Stomach smooth muscle (tissue), 2 donors: Measurements from ENCODE around the gene PCSK6.

Experiments used
- H3K27ac ChIP-seq: one replicate; pipeline ENCODE4 v1.7.0; 2013; ENCODE audit warnings: mild to moderate bottlenecking, low read length, inconsistent platforms
- H3K27me3 ChIP-seq, 2 donors: one replicate each; pipeline ENCODE4 v1.7.0; 2013; ENCODE audit warnings: low read length in 2 of 2; ENCODE audit not compliant: insufficient read depth in 2 of 2, control insufficient read depth in 1 of 2
- H3K36me3 ChIP-seq, 2 donors: one replicate each; pipeline ENCODE4 v1.7.0; 2013; ENCODE audit warnings: low read length in 2 of 2; ENCODE audit not compliant: control insufficient read depth in 2 of 2, insufficient read depth in 2 of 2
- H3K4me1 ChIP-seq: one replicate; pipeline ENCODE4 v1.7.0; 2013; ENCODE audit warnings: low read length; ENCODE audit not compliant: control insufficient read depth, insufficient read depth
- H3K4me3 ChIP-seq, 2 donors: one replicate each; pipeline ENCODE4 v1.7.0; 2013; ENCODE audit warnings: low read length in 2 of 2
- H3K9ac ChIP-seq, 2 donors: one replicate each; pipeline ENCODE4 v1.7.0; 2013; ENCODE audit warnings: low read length in 2 of 2, mild to moderate bottlenecking in 1 of 2
- H3K9me3 ChIP-seq, 2 donors: one replicate each; pipeline ENCODE4 v1.7.0; 2013; ENCODE audit warnings: low read length in 2 of 2; ENCODE audit not compliant: control insufficient read depth in 2 of 2
- donor health status: healthy.
- donor health status: Pancreatic carcinoma.

PCSK6 gene

GRCh38 chr15:101436526-101436925, 53.0 kb downstream of the PCSK6 start:
- H3K4me1 ChIP-seq = peaks cover 4% of the 10 kb centered on the region
- no peak overlapping the region for H3K9ac ChIP-seq
- no peak overlapping the region for H3K4me3 ChIP-seq
- H3K36me3 ChIP-seq = no peaks in the 10 kb centered on the region
- no peaks in the 10 kb centered on the region for H3K9me3 ChIP-seq
- no peak overlapping the region for H3K27ac ChIP-seq
- no peaks in the 10 kb centered on the region for H3K27me3 ChIP-seq

DNA sequence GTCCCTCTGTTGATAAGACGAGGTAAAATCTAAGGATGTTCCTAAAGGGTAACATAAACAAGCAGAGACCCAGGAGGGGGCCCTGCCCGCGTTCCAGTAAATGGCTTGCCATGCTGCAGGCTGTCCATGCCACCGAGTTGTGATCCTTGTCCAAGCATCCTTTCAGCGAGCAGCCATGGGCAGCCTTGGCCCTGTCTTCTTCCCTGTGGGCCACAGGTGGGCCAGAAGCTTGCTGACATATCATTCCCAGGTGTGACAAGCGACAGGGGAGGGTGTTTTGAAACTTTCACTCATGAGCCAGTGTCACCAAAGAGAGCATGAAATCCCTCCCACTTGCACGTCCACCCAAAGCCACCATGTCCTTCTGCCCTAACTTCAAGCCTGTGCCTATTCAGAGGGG, 53.7 kb downstream of the PCSK6 start:
- Histone ChIP-seq H3K4me3 (no peak overlapping the region), H3K9ac (no peak overlapping the region), H3K36me3 (peaks cover 0 to 2% of the 10 kb centered on the region in 2 donors), H3K27me3 (no peaks in the 10 kb centered on the region), H3K4me1 (no peaks in the 10 kb centered on the region), H3K9me3 (no peaks in the 10 kb centered on the region), H3K27ac (no peak overlapping the region)

DNA sequence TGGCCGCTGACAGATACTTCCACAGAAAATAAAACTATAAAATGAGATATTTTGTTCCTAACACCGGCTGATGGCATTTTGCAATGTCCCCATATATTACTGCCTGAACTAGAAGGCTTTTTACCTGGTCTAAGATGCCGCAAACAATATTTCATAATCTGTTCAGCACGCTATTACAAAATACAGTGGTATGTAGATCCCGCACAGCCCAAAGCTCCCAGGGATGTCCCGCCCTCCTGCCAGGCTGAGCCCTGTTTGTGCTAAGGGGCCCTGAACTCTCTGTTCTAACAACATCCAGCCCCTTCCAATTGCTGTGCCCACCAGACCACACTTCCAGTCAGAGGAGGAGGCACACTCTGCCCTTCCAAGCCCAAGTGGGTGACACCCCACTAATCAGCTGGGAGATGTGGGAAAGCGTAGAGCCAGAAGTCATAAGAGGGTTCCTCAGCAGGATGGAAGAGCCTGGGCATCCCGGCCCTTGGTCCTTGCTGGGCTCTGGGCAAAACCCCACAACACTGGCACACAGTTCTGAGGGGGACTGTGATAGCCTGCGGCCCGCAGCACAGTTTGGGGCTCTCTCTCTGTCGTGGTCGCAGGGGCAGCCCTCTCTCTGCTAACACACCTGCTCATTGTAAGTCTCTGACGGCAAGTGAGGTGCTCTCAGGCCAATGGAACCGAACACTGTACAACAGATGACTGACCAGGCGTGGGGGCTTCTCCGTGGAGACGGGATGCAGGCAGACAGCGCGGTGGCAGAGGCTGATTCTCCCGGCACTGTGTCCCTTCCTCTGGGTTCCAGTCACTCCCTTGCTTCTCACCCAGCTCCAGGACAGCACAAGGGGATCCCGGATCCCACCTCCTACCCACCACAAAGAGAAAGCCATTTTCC, 55.2 kb downstream of the PCSK6 start:
- H3K4me1 ChIP-seq = no peaks in the 10 kb centered on the region
- H3K27me3 ChIP-seq = no peaks in the 10 kb centered on the region
- H3K4me3 ChIP-seq = no peak overlapping the region
- peaks cover 0 to 6% of the 10 kb centered on the region in 2 donors for H3K36me3 ChIP-seq
- H3K9me3 ChIP-seq = no peaks in the 10 kb centered on the region
- H3K27ac ChIP-seq = no peak overlapping the region
- no peak overlapping the region for H3K9ac ChIP-seq

GRCh38 chr15:101433396-101433795, 56.1 kb downstream of the PCSK6 start:
- no peak overlapping the region for H3K9ac ChIP-seq
- peaks cover 0 to 8% of the 10 kb centered on the region in 2 donors for H3K36me3 ChIP-seq
- H3K9me3 ChIP-seq = no peaks in the 10 kb centered on the region
- H3K4me1 ChIP-seq = no peaks in the 10 kb centered on the region
- H3K4me3 ChIP-seq = no peak overlapping the region
- H3K27ac ChIP-seq = no peak overlapping the region
- no peaks in the 10 kb centered on the region for H3K27me3 ChIP-seq

GRCh38 chr15:101432982-101433381, 56.5 kb downstream of the PCSK6 start:
- Histone ChIP-seq H3K27me3 (no peaks in the 10 kb centered on the region), H3K9ac (no peak overlapping the region), H3K4me3 (no peak overlapping the region), H3K27ac (no peak overlapping the region), H3K9me3 (no peaks in the 10 kb centered on the region), H3K4me1 (no peaks in the 10 kb centered on the region), H3K36me3 (peaks cover 0 to 8% of the 10 kb centered on the region in 2 donors)

DNA sequence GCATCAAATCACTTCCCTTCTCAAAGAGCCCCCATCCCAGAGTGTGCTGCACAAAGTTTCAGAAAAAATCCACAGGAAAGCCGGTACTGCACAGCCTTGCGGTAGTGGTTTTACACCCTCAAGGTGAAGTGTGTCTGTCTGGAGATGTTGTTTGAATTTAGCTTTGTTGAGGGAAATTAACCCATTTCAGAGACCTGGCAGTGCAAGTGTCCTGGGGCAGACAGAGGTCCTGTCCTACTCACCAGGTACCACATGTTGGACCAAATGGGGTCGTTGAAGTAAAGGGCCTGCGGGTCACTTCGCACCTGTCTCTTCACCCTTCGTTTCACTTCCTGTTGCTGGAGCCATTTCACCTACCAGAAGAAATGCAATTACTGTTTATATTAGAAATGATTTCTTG, 57.8 kb downstream of the PCSK6 start:
- peaks cover 0 to 10% of the 10 kb centered on the region in 2 donors for H3K36me3 ChIP-seq
- no peak overlapping the region for H3K27ac ChIP-seq
- no peak overlapping the region for H3K9ac ChIP-seq
- H3K4me3 ChIP-seq = no peak overlapping the region
- no peaks in the 10 kb centered on the region for H3K4me1 ChIP-seq
- no peaks in the 10 kb centered on the region for H3K9me3 ChIP-seq
- H3K27me3 ChIP-seq = no peaks in the 10 kb centered on the region

DNA sequence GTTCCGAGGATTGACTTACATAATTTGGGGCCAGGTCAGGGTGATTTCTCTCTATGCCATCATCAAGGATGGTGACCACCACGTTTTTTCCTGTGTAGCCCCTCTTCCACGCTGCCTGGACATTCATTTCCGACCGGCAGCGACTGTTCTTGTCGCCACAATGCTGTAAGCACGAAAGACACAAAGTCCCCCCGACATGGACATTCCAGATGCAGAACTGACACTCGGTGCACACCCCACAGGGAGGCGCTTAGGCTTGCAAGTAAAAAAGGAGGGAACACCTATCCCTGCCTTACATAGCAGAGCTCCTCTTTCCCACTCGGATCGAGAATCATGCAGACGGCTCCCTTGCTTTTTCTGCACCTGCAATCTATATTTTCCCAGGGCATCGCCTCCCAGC, 58.2 kb downstream of the PCSK6 start:
- Histone ChIP-seq H3K36me3 (peaks cover 0 to 10% of the 10 kb centered on the region in 2 donors), H3K9ac (no peak overlapping the region), H3K4me1 (no peaks in the 10 kb centered on the region), H3K9me3 (no peaks in the 10 kb centered on the region), H3K27me3 (no peaks in the 10 kb centered on the region), H3K27ac (no peak overlapping the region), H3K4me3 (no peak overlapping the region)

DNA sequence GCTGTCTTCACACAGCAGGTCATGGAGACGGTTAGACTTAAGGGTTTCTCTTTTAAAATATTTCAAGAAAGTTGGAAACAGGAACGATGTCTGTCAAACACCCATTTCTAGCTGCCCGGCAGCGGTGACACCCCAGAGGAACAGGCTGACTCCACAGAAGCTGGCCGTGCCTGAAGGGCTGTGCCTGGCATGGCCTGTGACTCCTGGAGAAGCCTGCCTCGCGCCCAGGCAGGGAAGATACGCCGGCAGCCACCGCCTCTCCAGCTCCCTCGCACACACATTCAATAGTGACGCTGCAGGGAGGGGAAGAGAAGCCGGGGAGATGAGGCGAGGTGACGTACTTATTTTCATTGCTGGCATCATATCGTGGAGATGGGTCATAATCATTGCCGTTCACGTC, 59.9 kb downstream of the PCSK6 start:
- Histone ChIP-seq H3K36me3 (peaks cover 0 to 10% of the 10 kb centered on the region in 2 donors), H3K27ac (no peak overlapping the region), H3K4me1 (no peaks in the 10 kb centered on the region), H3K27me3 (no peaks in the 10 kb centered on the region), H3K9ac (no peak overlapping the region), H3K9me3 (no peaks in the 10 kb centered on the region), H3K4me3 (no peak overlapping the region)

DNA sequence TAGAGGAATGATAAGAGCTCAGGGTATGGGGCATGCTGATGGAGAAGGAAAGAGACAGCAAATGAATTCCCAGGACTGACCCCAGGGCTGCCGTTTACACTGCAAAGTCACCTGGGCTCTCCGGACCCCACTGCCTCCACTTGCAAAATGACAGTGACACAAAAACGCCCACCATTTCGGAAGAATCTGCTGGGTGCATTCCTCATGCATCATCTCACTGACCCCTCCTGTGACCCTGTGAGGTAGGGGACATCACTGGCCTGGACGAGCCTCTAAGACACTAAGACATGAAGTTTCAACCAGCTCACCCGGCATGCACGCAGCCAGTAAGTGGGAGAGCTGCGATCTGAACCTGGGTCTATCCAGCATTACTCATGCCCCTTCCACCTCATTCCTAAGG, 60.3 kb downstream of the PCSK6 start:
- Histone ChIP-seq H3K9me3 (no peaks in the 10 kb centered on the region), H3K4me3 (no peak overlapping the region), H3K27me3 (no peaks in the 10 kb centered on the region), H3K27ac (no peak overlapping the region), H3K4me1 (no peaks in the 10 kb centered on the region), H3K9ac (no peak overlapping the region), H3K36me3 (peaks cover 0 to 10% of the 10 kb centered on the region in 2 donors)

GRCh38 chr15:101428758-101429157, 60.7 kb downstream of the PCSK6 start:
- Histone ChIP-seq H3K4me3 (no peak overlapping the region), H3K27me3 (no peaks in the 10 kb centered on the region), H3K9ac (no peak overlapping the region), H3K4me1 (no peaks in the 10 kb centered on the region), H3K27ac (no peak overlapping the region), H3K36me3 (peaks cover 0 to 10% of the 10 kb centered on the region in 2 donors), H3K9me3 (no peaks in the 10 kb centered on the region)
